Sigmoid colon (tissue), 7 donors: ENCODE data around the gene ASCL5. TPM values are rescaled to one million over a fixed set of nuclear protein-coding genes. Genes with fewer than 3 reads are reported as not detected.
A peak's percentile ranks its signal among the peaks of the same experiment; 100 is the strongest.

Experiments
- DNase-seq: peaks from one replicate; pipeline ENCODE4 v3.0.0-alpha.2; 2019
- H3K27ac ChIP-seq, 4 donors: fragments of 200-600 bp; sonication (generic); one replicate each; pipeline ENCODE4 v1.5.1; 2016 to 2019; ENCODE audit warnings: mild to moderate bottlenecking in 1 of 4
- H3K27me3 ChIP-seq, 3 donors: fragments of 200-600 bp; sonication (generic); one replicate each; pipeline ENCODE4 v1.5.1; 2019; ENCODE audit warnings: mild to moderate bottlenecking in 1 of 3
- H3K36me3 ChIP-seq, 4 donors: fragments of 200-600 bp; sonication (generic); one replicate each; pipeline ENCODE4 v1.5.1; 2016 to 2019
- H3K4me1 ChIP-seq, 4 donors: fragments of 200-600 bp; sonication (generic); one replicate each; pipeline ENCODE4 v1.5.1; 2017 to 2019
- H3K4me3 ChIP-seq, 4 donors: fragments of 200-600 bp; sonication (generic); one replicate each; pipeline ENCODE4 v1.5.1; 2017 to 2019; ENCODE audit warnings: mild to moderate bottlenecking in 2 of 4, moderate library complexity in 1 of 4
- H3K9me3 ChIP-seq, 4 donors: fragments of 200-600 bp in 3 of 4; sonication (generic) in 3 of 4; one replicate each; pipeline versions ENCODE4 v1.5.1 to v1.6.1; 2013 to 2019
- CTCF ChIP-seq, 4 experiments: fragments of 450-650 bp in 3 of 4; fragments of 200-600 bp in 1 of 4; IDR thresholded peaks; one replicate each; pipeline ENCODE4 v1.5.1; 2016 to 2019; ENCODE audit warnings: antibody characterized with exemption in 4 of 4, mild to moderate bottlenecking in 3 of 4, moderate library complexity in 2 of 4
- EP300 ChIP-seq, 4 donors: sonication (generic); formaldehyde crosslinking; IDR thresholded peaks; one replicate each; pipeline ENCODE4 v1.6.1; 2017; ENCODE audit warnings: antibody characterized with exemption in 4 of 4
- POLR2A ChIP-seq, 2 donors: fragments of 450-650 bp; IDR thresholded peaks; one replicate each; pipeline ENCODE4 v1.6.1; 2016; ENCODE audit warnings: antibody characterized with exemption in 2 of 2, mild to moderate bottlenecking in 2 of 2, moderate library complexity in 2 of 2
- POLR2AphosphoS5 ChIP-seq, 4 donors: sonication (generic); formaldehyde crosslinking; IDR thresholded peaks; one replicate each; pipeline ENCODE4 v1.6.1; 2017; ENCODE audit warnings: antibody characterized with exemption in 4 of 4
- WGBS, 2 donors: extraction: QIAGEN DNeasy Blood & Tissue Kit; methylation state at CpG; one replicate each; pipeline ENCODE4 v1.1.7; 2013; 5-methylcytosine and 5-hydroxymethylcytosine counted together
- intact Hi-C: fragments of 100-400 bp; cut with DNase I; formaldehyde crosslinking; loops from one replicate; pipeline ENCODE4 v1.15.1; 2023
- polyA plus RNA-seq, 3 donors: library from polyadenylated mRNA; stranded (reverse); fragments of 200-250 nt; gene quantifications; one replicate each; pipeline ENCODE4 v1.2.3, GENCODE V29; 2013
- total RNA-seq, 4 donors: library from RNA; depleted of rRNA; stranded (reverse); fragments of >200 nt; gene quantifications; one replicate each; pipeline ENCODE4 v1.1.0, GENCODE V29; 2016
- donor health status: healthy with polysubstance abuse.
- donor health status: Bipolar disorder and iron deficiency.
- donor health status: healthy.

ASCL5 gene
- total and polyA plus RNA-seq, 7 donors: 0.06 TPM; not detected in 6

- peak within 1 kb of the TSS; percentile 78 to 86 (median 80) for H3K27ac ChIP-seq
- DNase-seq: peak; percentile 99
- WGBS, 2 donors: 8 to 12% methylated on average over 31 of the region's 31 CpGs
- peaks cover 0 to 23% (median 5%) of the 10 kb centered on the region in 4 donors for H3K36me3 ChIP-seq
- intact Hi-C loops: loop anchor here (1.0 kb wide), 1 partner anchor 16 kb away; no protein-coding TSS in a partner anchor
- H3K27me3 ChIP-seq: no peaks in the 10 kb centered on the region
- no peaks in the 10 kb centered on the region for H3K9me3 ChIP-seq
- H3K4me3 ChIP-seq: peak within 1 kb of the TSS; percentile 65 to 91 (median 90)
- peaks cover 0 to 20% (median 13%) of the 10 kb centered on the region in 4 donors for H3K4me1 ChIP-seq
- TF ChIP-seq EP300 (IDR thresholded peaks at IDR 0.05) (no peak), CTCF (IDR thresholded peaks at IDR 0.05) (no peak), POLR2A (IDR thresholded peaks at IDR 0.05) (no peak), POLR2AphosphoS5 (IDR thresholded peaks at IDR 0.05) (peak in 3 of 4 donors; percentile 43 to 69 (median 63))
These were observed 27.6 kb upstream of the ASCL5 start, which contains the start of gene TMEM9 for GRCh38 chr1:201154389-201155165. TMEM9 (minus strand) TSS chr1:201154474; CDS start chr1:201153923, 551 bp downstream.

GRCh38 chr1:201153474-201154388, 26.7 kb upstream of the ASCL5 start:
- Histone ChIP-seq H3K4me3 (peak overlapping the region; percentile 65 to 91 (median 90)), H3K27ac (peak overlapping the region; percentile 78 to 86 (median 80)), H3K4me1 (peaks cover 0 to 20% (median 13%) of the 10 kb centered on the region in 4 donors), H3K9me3 (no peaks in the 10 kb centered on the region), H3K36me3 (peaks cover 0 to 32% (median 7%) of the 10 kb centered on the region in 4 donors), H3K27me3 (no peaks in the 10 kb centered on the region)
- TF ChIP-seq POLR2AphosphoS5 (IDR thresholded peaks at IDR 0.05) (no peak), EP300 (IDR thresholded peaks at IDR 0.05) (no peak), CTCF (IDR thresholded peaks at IDR 0.05) (no peak), POLR2A (IDR thresholded peaks at IDR 0.05) (no peak)
- no peak for DNase-seq
- intact Hi-C loops: loop anchor here (1.0 kb wide), 1 partner anchor 17 kb away; no protein-coding TSS in a partner anchor
- WGBS, 2 donors: 2 to 3% methylated on average over 37 of the region's 37 CpGs

- TF ChIP-seq CTCF (IDR thresholded peaks at IDR 0.05) (no peak), POLR2A (IDR thresholded peaks at IDR 0.05) (no peak), POLR2AphosphoS5 (IDR thresholded peaks at IDR 0.05) (no peak), EP300 (IDR thresholded peaks at IDR 0.05) (no peak)
- Histone ChIP-seq H3K36me3 (peaks cover 19 to 75% (median 32%) of the 10 kb centered on the region in 4 donors), H3K4me3 (no peak overlapping the region), H3K27me3 (no peaks in the 10 kb centered on the region), H3K27ac (no peak overlapping the region), H3K9me3 (no peaks in the 10 kb centered on the region), H3K4me1 (peaks cover 0 to 16% (median 10%) of the 10 kb centered on the region in 4 donors)
- 44 to 72% methylated on average over 4 of the region's 4 CpGs for WGBS, 2 donors
- intact Hi-C loops: no loop called here
- DNase-seq: no peak
These were observed 22.4 kb upstream of the ASCL5 start for GRCh38 chr1:201149400-201149799.

- 84 to 92% methylated on average over 13 of the region's 13 CpGs for WGBS, 2 donors
- Histone ChIP-seq H3K9me3 (no peaks in the 10 kb centered on the region), H3K27me3 (no peaks in the 10 kb centered on the region), H3K4me3 (no peak overlapping the region), H3K4me1 (peaks cover 0 to 2% (median 0%) of the 10 kb centered on the region in 4 donors), H3K36me3 (peaks cover 32 to 94% (median 45%) of the 10 kb centered on the region in 4 donors), H3K27ac (no peak overlapping the region)
- intact Hi-C loops: no loop called here
- no peak for TF ChIP-seq POLR2A (IDR thresholded peaks at IDR 0.05)
- no peak for TF ChIP-seq EP300 (IDR thresholded peaks at IDR 0.05)
- TF ChIP-seq CTCF (IDR thresholded peaks at IDR 0.05): no peak
- TF ChIP-seq POLR2AphosphoS5 (IDR thresholded peaks at IDR 0.05): no peak
- no peak for DNase-seq
These were observed 20.5 kb upstream of the ASCL5 start for GRCh38 chr1:201147396-201148015.
